Activated T-helper 1 cell treated with Interleukin-2 at 50 U/mL for 16 hours (primary cell): ENCODE data around the gene ALG12.
"Not testable (repeated sequence)": the region's sequence is repeated elsewhere in the genome, so short reads cannot be mapped to it uniquely, and the experiment has no call there.

ENCODE experiments used
- DNase-seq: peaks from one replicate; pipeline ENCODE4 v3.0.0-alpha.2; 2020; ENCODE audit warnings: low read depth

The ALG12 gene

DNA sequence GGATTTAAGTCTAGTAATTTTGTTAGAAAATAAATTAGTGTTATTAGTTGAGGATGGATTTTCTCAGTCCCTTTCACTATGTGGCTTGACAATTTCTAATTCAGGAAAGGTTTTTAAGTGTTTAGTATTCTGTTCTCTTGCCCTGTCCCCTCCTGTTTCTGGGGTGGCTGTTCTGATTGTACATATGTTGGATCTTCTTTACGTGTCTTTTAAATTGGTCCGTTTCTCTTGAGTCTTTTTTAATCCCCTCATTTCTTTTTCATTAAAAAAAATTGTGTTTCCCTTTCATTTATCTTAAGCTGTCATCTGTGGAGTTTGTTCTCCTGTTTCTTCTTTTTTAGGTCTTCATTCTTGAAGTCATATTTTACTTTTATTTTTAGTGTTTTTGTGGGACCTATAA is 52.1 kb downstream of the ALG12 start:
- no peak for DNase-seq

DNA sequence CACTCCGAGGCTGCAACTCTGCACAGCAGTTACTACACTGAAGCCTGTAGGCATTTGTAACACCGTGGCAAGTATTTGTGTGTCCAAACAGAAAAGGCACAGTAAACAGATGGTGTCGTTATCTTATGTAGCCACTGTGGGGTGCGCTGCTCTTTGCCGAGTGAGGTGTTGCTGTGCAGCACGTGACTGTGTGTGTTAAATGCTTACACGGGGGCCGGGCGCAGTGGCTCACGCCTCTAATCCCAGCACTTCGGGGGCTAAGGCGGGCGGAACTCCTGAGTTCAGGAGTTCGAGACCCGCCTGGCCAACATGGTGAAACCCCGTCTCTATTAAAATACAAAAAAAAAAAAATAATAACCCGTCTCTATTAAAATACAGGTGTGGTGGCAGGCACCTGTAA is 53.1 kb downstream of the ALG12 start:
- no peak for DNase-seq

DNA sequence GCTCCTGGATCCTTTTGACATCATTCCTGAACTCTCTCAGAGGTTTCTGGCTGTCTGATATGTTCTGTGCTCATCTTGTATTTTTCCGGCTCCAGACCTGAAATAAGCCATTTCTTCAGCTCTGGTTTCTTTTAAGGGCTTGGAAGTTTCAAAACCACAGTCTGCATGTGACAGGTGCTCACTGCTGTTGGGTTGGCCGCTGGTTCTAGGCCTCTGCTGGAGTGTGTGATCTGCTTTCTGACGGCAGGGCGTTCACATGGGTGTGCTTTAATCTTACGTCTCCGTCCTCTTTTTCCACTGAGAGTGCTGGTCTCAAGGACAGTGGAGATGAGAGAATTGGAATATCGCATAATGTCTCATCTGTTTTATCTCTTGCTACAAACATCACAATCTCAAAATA is 54.3 kb downstream of the ALG12 start:
- no peak for DNase-seq

DNA sequence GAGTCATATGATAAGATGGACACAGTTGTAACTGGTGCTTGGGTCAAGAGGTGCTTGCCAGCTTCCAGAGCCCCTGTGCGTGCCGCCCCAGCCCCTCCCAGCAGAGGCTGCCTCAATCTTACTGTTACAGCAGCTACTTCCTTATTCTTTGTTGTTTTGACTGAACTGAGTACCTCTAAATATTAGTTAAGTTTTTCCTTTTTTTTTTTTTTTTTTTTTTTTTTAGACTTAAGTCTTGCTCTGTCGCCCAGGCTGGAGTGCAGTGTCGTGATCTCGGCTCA is 55.8 kb downstream of the ALG12 start:
- no peak for DNase-seq

DNA sequence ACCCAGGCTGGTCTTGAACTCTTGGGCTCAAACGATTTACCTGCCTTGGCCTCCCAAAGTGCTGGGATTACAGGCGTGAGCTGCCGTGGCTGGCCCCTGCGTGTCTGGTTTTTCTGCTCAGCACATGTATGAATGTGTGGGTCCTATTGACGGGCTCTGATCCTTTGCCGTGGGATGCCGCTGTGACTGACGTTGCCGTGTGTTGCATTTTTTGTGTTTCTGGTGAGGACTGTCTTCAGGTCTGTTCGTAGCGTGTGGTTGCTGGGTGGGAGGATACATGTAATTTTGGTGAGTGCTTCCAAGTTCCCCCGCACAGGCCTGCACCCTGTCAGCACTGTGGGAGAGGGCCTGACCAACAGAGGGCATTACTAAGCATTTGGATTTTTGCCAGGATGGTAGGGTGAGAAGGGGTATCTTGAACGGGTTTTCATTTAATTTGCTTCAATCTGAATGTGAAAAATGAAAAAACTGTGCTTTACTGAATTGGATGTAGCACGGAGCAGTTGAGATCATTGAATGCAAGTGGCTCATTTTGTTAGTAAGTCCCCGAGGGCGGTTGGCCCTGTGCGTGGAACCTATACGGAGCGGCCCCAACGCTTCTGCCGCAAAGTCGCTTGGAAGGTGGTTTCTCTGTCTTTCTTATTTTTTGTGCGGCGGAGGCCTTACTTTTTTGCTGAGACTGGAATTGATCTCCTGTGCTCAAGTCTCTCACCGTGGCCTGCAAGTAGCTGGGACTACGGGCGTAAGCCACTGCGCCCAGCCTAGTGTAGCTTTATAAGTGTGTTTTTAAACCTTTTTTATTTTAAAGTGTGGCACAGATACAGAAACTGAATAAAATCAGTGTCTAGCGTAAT is 56.4 kb downstream of the ALG12 start:
- no peak for DNase-seq

DNA sequence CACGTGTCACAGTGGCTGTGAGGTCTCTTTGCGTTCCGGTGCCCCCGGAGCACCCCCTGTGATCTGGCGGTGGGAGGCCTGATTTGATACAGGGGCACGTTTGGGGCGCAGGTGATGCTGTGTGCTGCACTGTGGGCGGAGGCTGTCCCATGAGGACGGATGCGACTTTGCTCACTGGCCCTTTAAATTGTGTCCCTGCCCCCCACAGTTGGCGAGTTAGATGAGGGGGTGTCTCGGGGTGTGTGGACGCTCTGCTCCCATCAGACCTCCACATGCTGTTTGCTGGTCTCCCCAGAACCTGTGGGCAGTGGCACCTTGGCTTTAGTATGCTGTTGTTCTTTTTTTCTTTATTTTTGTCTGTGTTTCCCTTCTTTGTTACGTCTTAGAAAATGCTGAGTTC is 59.4 kb downstream of the ALG12 start:
- DNase-seq: no peak

DNA sequence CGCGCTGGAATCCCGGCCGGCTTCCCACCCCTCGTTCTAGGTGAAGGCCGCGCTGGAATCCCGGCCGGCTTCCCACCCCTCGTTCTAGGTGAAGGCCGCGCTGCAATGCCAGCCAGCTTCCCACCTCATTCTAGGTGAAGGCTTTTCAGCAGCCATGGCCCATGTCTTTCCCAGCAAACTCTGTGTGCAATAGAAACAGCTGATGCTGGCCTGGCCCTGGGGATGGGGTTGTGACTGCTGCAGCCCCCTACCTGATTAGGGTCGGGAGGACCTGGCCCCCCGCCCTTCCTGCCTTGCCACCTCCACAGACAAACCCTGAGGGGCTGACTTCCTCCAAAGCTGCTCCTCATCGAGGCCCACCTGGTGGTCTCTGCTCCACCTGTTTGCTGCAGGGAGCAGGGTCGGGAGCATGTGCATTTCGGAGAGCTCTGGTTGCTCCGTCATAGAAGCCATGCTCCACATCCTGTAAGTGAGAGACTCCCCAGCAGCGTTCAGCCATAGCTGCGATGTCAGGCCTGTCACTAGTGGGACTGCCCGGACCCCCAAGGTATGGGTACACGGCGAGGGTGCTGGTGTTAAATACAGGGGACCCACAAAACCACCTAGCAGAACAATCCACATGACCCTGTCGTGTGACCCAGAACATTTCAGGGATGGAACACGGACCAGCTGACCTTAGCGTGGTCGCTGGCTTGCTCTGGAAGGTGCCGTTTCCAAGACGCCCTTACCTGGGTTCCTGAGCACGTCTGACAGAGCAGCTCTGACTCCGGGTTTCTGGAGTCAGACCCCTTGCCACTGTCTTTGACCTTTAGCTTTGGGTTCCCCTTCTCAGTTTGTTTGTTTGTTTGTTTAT is 61.2 kb downstream of the ALG12 start:
- DNase-seq: no peak

DNA sequence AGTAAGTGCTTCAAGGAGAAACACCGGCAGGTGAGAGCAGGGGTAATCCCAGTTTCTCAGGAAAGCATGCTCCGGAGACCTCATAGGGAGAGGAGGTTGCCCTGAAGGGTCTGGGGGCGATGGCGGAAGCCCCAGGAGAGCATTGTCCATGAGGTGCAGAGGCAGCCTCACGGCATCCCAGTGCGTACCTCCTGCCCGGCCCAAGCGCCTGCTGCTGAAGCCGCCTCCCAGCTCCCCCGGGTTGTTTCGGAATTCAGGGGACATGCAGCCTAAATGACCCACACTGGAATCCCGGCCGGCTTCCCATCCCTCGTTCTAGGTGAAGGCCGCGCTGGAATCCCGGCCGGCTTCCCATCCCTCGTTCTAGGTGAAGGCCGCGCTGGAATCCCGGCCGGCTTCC is 61.9 kb downstream of the ALG12 start:
- no peak for DNase-seq

DNA sequence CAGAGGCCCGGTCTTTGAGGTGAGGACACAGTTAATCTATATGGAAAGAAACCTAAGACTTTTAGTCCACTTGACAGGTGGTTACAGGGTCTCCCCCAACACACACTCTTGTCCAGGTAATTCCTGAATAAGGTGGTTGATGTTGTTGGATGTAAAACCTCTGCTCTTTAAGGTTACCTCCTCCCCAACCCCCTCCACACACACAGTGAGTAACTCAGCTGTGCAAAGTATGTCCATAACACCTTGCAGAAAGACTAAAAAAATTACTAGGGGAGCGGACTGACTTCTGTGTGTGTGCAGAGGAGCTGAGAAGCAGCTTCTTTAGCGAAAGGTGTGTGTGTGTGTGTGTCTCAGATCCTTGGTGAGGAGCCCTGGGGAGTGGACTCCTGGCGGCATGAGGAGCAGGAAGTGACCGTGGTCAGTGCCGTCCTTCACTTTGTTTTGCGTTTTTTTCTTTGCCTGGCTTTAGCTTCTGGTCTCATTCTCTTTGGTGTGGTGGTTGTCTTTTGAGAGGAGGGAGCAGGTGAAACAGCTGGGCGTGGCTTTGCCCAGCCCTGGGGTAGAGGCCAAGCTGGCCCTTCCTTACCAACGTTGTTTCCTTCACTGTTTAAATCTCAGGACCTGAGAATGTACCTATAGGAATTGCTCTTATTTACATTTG is 62.9 kb downstream of the ALG12 start:
- DNase-seq: no peak

DNA sequence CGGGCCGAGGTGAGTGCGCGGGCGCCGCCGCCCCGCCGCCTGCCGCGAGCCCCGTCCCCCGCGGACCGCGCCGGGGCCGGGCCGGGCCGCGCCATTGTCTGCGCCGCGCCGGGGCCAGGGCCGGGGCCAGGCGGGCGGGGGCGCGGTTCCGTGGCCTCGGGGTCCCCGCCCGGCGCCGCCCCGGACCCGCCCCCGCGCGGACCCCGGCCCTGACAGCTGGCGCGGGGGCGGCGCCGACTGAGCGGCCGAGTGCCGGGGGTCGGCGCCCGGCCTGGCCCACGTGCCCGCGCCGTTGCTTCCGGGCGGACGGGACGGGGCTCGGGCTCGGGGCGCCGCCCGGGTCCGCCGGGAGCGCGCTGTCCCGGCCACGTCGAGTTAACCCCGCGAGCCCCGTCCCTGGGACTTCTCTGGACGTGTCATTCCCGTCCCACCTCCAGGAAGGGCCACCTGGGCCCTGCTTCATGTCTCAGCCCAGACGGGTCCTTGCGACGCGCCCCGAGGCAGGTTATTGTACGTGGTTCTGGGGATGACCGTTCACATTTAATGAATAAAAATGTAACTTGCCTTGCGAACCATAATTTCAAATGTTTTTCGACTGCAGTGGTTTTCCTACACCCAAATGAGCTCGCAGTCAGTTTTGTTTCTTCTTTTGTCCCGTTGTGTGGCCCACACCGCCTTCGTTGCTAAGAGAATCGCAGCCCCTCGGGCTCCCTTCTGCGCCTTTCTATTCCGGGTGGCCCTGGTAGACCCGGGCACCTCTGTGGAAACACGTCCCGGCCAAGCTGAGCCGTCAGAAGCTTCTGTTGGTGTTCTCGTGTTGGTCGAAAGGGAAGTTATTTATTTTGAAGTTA is 64.0 kb downstream of the ALG12 start:
- no peak for DNase-seq

DNA sequence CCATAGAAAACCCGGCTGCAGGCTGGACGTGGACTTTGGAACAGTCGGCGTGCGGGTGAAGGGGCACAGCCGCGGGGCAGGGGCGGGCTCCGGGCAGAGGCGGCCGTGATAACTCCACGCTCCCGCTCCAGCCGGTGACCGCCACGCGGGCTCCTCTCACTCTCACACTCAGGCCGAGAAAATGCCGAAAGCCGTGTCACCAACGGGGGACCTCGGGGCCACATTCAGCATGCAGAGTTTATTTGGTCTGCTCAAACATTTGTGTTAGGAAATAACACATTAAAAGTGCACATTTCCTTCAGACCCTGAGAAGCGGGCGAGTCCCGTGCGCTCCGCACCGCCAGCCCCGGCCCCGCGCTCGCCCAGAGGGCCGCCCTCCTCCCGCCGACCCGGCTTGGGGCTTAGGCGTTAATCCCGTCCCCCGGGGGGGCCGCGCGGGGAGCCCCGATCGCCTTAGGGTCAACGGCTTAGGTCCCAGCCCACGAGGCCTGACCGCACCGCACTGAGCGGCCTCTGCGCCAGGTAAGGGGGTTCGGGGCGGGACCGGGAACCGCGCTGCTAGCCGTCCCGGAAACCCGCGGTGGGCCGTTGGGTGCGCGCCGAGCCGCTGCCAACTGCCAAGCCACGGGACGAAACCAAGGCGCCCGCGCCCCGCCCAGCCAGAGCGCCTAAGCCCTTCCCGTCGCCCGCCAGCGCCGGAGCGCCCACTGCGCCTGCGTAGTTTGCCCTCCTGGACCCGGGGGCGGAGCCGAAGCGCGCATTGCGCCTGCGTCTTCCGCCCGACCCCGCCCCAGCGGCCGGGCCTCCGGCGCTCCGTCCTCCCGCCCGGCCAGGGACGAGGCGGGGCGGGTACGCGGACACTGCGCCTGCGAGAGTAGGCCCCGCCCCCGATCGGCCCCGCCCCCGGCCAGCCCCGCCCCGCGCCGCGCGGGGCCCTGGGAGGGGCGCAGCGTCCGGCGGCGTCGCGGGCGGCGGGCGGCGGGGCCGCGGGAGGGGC is 65.0 kb downstream of the ALG12 start, which contains the start of gene ZBED4:
Gene ZBED4, plus strand, starts transcription at position 947 of the 997 bp plus-strand sequence. CDS start 29,819 bp downstream, outside the sequence.
- DNase-seq: peak; percentile 99

DNA sequence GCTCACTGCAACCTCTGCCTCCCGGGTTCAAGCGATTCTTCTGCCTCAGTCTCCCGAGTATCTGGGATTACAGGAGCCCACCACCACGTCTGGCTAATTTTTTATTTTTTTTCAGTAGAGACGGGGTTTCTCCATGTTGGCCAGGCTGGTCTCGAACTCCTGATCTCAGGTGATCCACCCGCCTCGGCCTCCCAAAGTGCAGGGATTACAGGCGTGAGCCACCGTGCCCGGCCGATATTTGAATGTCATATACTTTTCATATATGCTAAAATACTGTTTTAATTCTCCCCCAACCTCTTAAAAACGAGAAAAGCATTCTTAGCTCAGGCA is 65.7 kb downstream of the ALG12 start:
- not testable (repeated sequence) for DNase-seq

DNA sequence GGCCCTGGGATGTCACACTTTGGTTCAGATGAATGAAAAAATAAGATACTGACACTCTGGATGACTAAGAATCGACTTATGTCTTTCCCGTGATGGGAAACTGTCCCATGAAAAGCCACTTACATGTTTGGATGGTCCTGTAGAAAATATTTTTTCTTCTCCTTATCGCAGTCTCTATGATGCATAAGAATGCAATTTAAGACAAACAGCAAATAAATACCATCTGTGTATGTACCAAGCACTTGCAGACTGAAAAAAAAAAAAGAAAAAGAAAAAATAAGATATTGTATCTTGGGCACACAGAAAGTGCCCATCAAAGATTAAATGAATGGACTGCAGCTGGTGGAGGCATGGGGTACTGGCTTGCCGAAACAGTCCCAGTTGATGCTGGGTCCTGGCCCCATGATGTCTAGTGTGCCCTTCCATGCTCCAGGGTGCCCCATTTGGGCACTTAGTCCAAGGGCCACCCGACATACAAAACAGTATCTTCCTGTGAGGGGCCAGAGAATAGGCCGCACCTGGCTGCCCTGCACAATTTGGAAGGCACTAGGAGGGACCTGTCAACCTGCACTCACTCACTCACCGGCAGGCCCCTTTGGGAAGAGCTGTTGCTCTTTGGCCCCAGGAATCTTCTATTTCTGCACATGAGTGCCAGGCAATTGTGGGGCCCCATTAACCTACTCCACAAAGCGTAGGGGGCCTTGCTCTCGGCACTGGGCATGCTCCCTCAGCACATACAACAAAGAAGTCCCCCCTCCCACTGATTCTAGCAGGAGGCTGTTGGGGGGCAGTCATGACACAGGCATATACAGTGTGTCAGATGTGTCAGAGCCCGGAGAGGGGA is 67.1 kb downstream of the ALG12 start:
- no peak for DNase-seq
